ENCODE measurements around the gene DNER. TPM values are rescaled to one million over a fixed set of nuclear protein-coding genes. Genes with fewer than 3 reads are reported as not detected.

The DNER gene
- total RNA-seq, 2 donors from 2014 or later: 0.11 to 0.18 TPM

GRCh38 chr2:229622495-229623355 lies 91.6 kb downstream of the DNER start:
- H3K27ac ChIP-seq (ENCODE audit: low read depth, low read length): no peak overlapping the region
- H3K27me3 ChIP-seq (ENCODE audit: control insufficient read depth, insufficient read depth, low read length, poor library complexity, severe bottlenecking): no peaks in the 10 kb centered on the region
- Mint-ChIP-seq H3K36me3 (ENCODE audit: low read depth) (no peaks in the 10 kb centered on the region), H3K9me3 (no peaks in the 10 kb centered on the region), H3K27me3 (ENCODE audit: insufficient read depth) (no peaks in the 10 kb centered on the region), H3K27ac (no peak overlapping the region), H3K4me3 (no peak overlapping the region), H3K4me1 (no peaks in the 10 kb centered on the region)
- no peak overlapping the region for H3K9ac ChIP-seq (ENCODE audit: extremely low read depth, low read length, poor library complexity, severe bottlenecking)
- no peaks in the 10 kb centered on the region for H3K36me3 ChIP-seq (ENCODE audit: control insufficient read depth, insufficient read depth, low read length)
- no peak overlapping the region for H3K4me3 ChIP-seq (ENCODE audit: low read length)
- no peaks in the 10 kb centered on the region for H3K4me1 ChIP-seq (ENCODE audit: control insufficient read depth, insufficient read depth, low read length)
- DNase-seq: no peak
- WGBS, 2 experiments (ENCODE audit: insufficient coverage in 1 of 2, insufficient read length in 1 of 2): 93 to 94% methylated on average over 12 of the region's 12 CpGs
- no peaks in the 10 kb centered on the region for H3K9me3 ChIP-seq (ENCODE audit: control insufficient read depth, low read length)
- no peak for TF ChIP-seq CTCF (conservative IDR thresholded peaks at IDR 0.05)

- H3K36me3 ChIP-seq (ENCODE audit: control insufficient read depth, insufficient read depth, low read length): no peaks in the 10 kb centered on the region
- no peak overlapping the region for H3K4me3 Mint-ChIP-seq
- no peak overlapping the region for H3K27ac ChIP-seq (ENCODE audit: low read depth, low read length)
- H3K4me3 ChIP-seq (ENCODE audit: low read length): no peak overlapping the region
- H3K9me3 ChIP-seq (ENCODE audit: control insufficient read depth, low read length): no peaks in the 10 kb centered on the region
- no peaks in the 10 kb centered on the region for H3K4me1 Mint-ChIP-seq
- DNase-seq: no peak
- H3K9me3 Mint-ChIP-seq: no peaks in the 10 kb centered on the region
- no peaks in the 10 kb centered on the region for H3K36me3 Mint-ChIP-seq (ENCODE audit: low read depth)
- H3K27me3 ChIP-seq (ENCODE audit: control insufficient read depth, insufficient read depth, low read length, poor library complexity, severe bottlenecking): no peaks in the 10 kb centered on the region
- WGBS, 2 experiments (ENCODE audit: insufficient coverage in 1 of 2, insufficient read length in 1 of 2): 89 to 96% methylated on average over 5 of the region's 5 CpGs
- TF ChIP-seq CTCF (conservative IDR thresholded peaks at IDR 0.05): no peak
- H3K27ac Mint-ChIP-seq: no peak overlapping the region
- H3K9ac ChIP-seq (ENCODE audit: extremely low read depth, low read length, poor library complexity, severe bottlenecking): no peak overlapping the region
- no peaks in the 10 kb centered on the region for H3K27me3 Mint-ChIP-seq (ENCODE audit: insufficient read depth)
- no peaks in the 10 kb centered on the region for H3K4me1 ChIP-seq (ENCODE audit: control insufficient read depth, insufficient read depth, low read length)
These were observed 93.6 kb downstream of the DNER start for GRCh38 chr2:229620759-229621158.

- no peak overlapping the region for H3K27ac ChIP-seq (ENCODE audit: low read depth, low read length)
- Mint-ChIP-seq H3K4me1 (no peaks in the 10 kb centered on the region), H3K4me3 (no peak overlapping the region), H3K9me3 (no peaks in the 10 kb centered on the region), H3K27me3 (ENCODE audit: insufficient read depth) (no peaks in the 10 kb centered on the region), H3K36me3 (ENCODE audit: low read depth) (no peaks in the 10 kb centered on the region), H3K27ac (no peak overlapping the region)
- no peak for DNase-seq
- no peaks in the 10 kb centered on the region for H3K9me3 ChIP-seq (ENCODE audit: control insufficient read depth, low read length)
- no peak overlapping the region for H3K9ac ChIP-seq (ENCODE audit: extremely low read depth, low read length, poor library complexity, severe bottlenecking)
- no peaks in the 10 kb centered on the region for H3K36me3 ChIP-seq (ENCODE audit: control insufficient read depth, insufficient read depth, low read length)
- WGBS, 2 experiments (ENCODE audit: insufficient coverage in 1 of 2, insufficient read length in 1 of 2): 86 to 88% methylated on average over 5 to 8 of the region's 8 CpGs
- no peaks in the 10 kb centered on the region for H3K4me1 ChIP-seq (ENCODE audit: control insufficient read depth, insufficient read depth, low read length)
- TF ChIP-seq CTCF (conservative IDR thresholded peaks at IDR 0.05): no peak
- no peak overlapping the region for H3K4me3 ChIP-seq (ENCODE audit: low read length)
- no peaks in the 10 kb centered on the region for H3K27me3 ChIP-seq (ENCODE audit: control insufficient read depth, insufficient read depth, low read length, poor library complexity, severe bottlenecking)
These were observed 94.1 kb downstream of the DNER start for GRCh38 chr2:229620289-229620688.
